ENCODE data around the gene MRTO4.
A peak's percentile ranks its signal among the peaks of the same experiment; 100 is the strongest.
"Not testable (repeated sequence)": the region's sequence is repeated elsewhere in the genome, so short reads cannot be mapped to it uniquely, and the experiment has no call there.

MRTO4 gene

DNA sequence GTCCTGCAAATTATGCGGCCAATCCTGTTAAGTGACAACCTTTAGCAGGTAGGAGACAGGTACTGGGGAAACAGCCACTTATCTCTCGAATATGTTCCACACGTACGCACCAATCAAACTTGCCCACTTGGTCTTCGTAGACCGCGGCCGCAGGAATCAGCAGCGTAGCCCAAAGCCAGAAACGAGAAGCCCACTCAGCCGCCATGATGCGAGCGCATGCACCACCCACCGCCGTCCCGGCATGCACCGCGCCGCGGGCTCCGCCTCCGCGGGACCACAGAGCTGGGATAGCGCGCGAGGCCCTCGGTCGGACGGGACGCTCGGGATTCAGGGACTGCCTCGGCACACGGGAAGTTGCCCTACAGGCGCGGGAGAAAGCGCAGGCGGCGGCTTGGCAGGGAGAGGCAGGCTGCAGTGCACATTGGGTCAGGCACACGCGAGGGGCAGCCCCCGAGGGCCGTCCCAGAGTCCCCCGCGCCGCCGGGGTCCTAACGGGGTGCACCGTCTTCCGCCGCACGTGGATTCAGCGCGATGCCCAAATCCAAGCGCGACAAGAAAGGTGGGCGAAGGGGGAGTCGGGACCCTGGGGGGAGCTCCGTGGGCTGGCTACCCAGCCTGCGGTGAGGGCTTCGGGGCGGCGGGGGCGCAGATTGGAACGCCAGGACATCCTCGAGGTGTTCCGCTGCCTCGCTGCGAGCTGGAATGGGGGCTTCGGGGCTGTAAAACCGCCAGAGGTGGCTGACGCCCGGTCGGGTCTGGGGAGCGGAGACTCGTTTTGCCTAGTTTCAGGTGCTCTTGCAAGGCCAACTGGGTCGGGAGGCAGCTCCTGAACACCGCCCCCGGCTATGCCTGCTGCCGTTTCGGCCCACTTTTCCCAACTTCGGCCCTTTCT is at the start of gene MRTO4, which contains the start of gene EMC1:
Gene MRTO4 (plus strand): TSS at position 501 of the 892 bp plus-strand sequence. CDS start 31 bp downstream, at position 532.
Gene EMC1 (minus strand): TSS at position 220 of the 892 bp plus-strand sequence. CDS start 15 bp downstream, at position 205.
- peak; percentile 84 to 90 for DNase-seq (ENCODE audit: low read depth in 2 of 2)

- DNase-seq (ENCODE audit: low read depth in 2 of 2), result no peak
Observed at GRCh38 chr1:19202396-19202795, 49.2 kb upstream of the MRTO4 start.

- no peak for DNase-seq (ENCODE audit: low read depth in 2 of 2)
Observed at GRCh38 chr1:19203440-19203839, 48.2 kb upstream of the MRTO4 start.

DNA sequence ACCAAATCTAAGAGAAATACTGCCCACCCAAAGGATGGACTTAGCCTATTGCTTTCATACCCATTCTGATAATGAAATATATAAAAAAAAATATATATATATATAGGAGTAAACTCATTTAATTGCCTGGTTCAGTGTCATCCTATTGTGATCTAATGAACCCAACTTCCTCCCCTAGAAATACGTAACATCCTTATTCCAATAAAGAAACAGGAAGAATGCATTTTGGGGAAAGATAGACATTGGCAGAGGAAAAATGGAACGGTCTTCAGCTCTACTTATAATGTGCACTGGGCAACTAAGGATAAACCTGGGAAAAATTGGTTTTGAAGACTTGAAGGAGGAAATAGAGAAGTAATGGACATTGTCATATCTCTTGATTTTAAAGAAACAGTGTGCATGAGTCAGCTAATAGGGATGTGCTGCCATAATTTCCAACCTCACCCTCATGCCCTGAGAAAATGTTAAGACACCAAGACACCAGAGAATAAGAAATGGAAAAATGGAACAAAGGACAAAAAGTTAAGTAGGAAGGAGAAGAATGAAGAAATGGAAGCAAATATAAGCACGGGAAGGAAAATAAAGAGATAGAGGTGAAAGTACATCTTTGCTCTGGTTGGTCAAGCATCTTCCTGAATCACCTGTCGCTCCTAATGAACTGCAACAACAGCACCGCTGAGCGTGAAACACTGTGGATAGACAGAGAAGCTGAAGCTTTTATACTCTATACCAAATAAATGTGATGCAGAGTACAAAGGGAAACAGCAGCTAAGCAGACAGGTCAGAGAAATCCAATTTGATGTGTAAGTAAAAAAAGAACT is 46.9 kb upstream of the MRTO4 start:
- DNase-seq (ENCODE audit: low read depth in 2 of 2), result no peak

DNA sequence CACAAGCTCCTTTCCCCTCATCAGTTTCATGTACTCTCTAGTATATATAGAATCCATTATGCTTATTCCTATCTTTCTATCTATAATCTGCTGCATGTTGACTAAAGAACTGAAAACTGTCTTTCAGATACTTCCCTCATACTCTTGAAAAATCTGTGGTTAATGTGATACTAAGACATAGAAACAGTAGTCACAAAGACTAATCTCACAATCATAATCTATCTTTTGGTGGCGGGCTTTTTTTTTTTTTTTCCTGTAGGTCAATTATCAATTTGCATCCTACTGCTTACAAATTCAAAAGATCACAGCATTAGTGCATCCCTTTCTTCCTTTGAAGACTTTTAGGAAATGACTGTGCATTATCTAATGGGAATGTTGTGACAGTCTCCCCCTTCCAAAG is 46.2 kb upstream of the MRTO4 start:
- no peak for DNase-seq (ENCODE audit: low read depth in 2 of 2)

DNA sequence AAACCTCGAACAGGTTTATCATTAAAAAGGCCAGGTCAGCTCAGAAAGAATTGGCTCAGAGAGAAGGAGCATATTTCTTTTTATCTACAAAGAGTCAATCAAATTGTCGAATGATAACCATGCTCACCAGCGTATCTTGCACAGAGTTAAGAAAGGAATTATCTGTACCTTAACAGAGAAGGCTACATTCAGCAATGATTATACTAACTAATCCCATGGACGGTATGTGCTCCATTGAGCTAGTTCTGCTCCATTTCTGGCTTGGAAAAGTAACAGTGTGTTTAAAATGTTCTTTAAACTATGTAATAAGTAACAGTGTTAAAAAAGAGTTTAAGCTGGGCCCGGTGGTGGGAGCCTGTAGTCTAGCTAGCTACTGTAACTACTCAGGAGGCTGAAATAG is 45.8 kb upstream of the MRTO4 start:
- no peak for DNase-seq (ENCODE audit: low read depth in 2 of 2)

GRCh38 chr1:19206947-19207346 is 44.7 kb upstream of the MRTO4 start:
- DNase-seq (ENCODE audit: low read depth in 2 of 2), result no peak

DNA sequence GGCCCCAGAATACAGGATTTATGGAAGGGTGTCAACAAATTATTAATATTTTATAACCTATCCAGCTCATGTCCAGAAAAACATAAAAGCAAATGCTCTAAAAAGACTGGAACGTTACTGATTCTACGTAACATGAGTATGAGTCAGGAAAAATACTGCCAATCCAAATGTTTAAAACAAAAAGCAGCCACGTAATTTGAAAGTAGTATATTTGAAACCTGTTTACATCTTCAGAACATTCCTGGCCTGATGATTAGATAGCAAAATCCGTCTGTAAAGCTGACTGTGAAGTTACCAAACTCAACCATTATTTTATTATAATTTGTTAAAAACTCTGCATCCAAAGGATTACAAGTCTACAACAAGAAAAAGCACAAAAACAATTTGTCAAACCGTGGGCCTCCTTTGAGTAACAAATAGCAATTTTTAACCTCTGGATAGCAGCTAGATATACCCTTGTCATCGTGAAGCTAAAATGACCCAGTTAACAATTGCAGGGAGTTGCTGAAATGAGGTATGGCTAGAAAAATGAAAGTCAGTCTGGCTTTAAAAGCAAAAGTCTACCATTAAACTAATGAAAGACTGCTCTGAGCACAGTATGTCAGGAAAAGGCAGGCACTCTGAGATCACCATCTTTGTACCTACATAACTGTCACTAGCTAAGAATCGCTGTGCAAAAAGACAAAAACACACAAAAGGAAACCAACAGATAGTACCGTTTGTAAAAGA is 42.7 kb upstream of the MRTO4 start:
- no peak for DNase-seq (ENCODE audit: low read depth in 2 of 2)

DNA sequence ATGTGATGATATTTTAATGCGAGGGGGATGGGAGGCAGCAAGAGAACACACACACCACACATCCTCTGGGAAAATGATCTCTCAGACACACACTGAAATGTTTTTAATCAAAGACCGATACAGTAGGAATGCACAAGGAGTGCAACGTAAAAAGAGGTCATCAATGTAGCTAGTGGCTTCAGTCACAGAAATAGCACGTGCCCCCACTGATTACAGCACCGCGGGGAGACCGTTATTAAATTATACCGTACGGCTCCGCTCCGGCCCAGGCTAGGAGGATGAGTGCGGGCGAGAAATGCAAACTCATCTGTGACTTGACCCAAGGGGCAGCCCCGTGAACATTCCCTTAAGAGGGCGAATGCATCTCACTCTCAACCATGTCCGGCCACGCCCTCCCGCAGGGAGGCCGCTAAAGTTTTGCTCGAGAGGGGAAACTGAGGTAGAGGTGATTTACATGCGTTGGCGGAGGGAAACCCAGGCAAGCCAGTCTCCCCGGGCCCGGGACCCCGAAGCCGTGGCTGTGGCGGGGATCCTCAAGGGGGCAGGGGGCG is 42.1 kb upstream of the MRTO4 start:
- peak; percentile 36 to 63 for DNase-seq (ENCODE audit: low read depth in 2 of 2)

- DNase-seq (ENCODE audit: low read depth in 2 of 2), result peak; percentile 93 to 96
Observed at GRCh38 chr1:19209990-19210771, 41.4 kb upstream of the MRTO4 start, which contains the start of gene UBR4. TSS of gene UBR4 (minus strand) at chr1:19210266. CDS start at chr1:19210248, 18 bp downstream.

DNA sequence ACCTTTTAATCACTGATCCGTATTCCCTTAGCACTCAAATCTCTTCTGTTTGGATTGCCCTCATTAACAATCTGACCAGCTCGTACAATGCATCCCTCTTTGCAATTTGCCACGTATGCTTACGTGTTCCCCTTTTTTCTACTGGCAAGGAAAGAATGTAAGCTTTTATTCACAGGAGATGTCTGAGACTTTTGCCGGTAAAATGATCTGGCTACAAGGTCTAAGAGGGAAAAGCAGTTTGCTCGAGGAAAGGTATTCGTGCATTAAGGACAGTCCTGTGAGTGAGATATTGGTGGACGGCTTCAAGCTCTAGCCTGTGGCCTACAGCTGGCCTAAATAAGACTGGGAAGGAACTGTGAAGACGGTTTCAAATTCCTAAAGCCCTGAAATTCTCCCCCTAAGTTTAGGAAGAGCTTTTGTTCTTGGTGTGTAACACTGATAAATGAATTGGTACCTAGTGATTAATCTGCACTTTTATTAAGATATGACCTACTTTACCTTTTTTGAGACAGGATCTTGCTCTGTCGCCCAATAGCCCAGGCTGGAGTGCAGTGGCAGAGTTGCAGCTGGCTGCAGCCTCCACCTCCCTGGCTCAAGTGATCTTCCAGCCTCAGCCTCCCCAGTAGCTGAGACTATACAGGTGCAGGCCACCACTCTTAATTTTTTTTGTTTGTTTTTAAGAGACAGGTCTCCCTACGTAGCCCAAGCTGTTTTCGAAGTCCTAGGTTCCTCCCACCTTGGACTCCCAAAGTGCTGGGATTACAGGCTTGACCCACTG is 40.6 kb upstream of the MRTO4 start:
- DNase-seq (ENCODE audit: low read depth in 2 of 2), result no peak

DNA sequence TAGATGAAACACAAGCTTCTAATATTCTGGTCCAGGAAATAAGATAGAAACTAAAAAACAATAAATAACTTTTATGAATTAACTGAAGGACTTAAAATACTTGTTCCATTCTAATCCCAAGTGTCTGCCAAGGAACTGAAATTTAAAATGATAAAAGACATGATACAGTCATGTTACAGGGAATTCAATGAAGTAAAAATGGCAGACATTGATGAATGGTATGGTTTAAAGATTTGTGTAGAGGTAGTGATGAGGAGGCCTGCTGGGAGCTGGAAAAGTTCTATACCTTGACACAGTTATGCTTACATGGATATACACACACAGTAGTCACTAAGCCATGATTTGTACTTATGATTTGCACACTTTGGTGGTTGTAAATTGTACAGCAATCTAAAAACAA is 39.4 kb upstream of the MRTO4 start:
- no peak for DNase-seq (ENCODE audit: low read depth in 2 of 2)

- DNase-seq (ENCODE audit: low read depth in 2 of 2), result no peak
Observed at GRCh38 chr1:19213580-19213979, 38.0 kb upstream of the MRTO4 start.

GRCh38 chr1:19216585-19216984 is 35.0 kb upstream of the MRTO4 start:
- DNase-seq (ENCODE audit: low read depth in 2 of 2), result not testable (repeated sequence)

DNA sequence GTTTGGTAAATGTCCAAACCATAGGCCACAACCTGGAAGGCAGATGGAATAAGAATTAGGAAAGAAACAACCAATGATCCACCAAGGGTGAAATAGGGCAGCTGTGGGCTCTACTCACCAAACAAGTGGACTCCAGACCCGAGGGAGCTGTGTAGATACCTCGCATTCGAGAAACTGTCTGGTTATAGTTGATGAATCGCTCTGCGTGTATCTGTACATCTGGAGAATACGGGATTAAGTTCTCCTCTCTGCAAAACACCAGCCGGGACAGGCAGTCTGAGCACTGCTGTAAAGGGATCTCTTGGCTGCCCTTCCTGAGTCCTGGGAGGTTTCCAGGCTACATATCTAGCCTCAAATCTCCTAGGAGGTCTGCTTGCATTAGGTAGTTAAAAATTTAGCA is 32.2 kb upstream of the MRTO4 start:
- DNase-seq (ENCODE audit: low read depth in 2 of 2), result no peak

DNA sequence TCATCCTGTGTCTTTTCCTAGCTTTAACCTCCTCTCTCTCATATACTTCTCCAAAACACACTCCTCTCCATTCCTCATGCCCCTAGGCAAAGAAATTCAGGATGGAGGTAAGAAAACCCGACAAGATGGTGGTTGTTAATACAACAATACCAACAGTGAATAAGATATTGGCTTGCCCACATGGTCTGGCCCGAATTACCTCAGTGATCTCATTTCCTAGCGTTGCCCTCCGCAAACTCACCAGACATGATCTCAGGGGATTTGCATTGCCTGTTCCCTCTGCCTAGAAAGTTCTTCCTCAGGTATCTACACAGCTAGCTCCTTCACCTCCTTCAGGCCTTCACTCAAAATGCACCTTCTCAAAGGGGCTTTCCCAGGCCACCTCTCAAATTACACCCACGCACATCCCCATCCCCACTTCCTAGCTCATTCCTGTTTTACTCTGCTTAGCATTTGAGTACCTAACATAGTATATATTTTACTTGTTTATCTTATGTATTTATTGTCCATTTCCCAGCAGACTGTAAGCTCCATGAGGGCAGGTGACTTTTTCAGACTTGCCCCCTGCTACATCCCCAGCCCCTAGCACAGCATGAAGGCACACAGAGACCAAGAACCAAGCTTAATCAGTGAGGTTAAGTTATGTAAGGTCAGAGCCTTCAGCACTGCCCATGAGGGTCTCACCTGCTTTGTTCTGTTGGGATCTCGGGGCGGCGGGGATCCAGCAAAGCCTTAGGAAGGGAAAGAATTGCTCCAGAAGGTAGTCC is 31.3 kb upstream of the MRTO4 start:
- no peak for DNase-seq (ENCODE audit: low read depth in 2 of 2)

GRCh38 chr1:19220991-19221390 is 30.6 kb upstream of the MRTO4 start:
- DNase-seq (ENCODE audit: low read depth in 2 of 2), result no peak

GRCh38 chr1:19222573-19222972 is 29.0 kb upstream of the MRTO4 start:
- DNase-seq (ENCODE audit: low read depth in 2 of 2), result no peak
